ENCODE measurements around the gene PARN.

GRCh38 chr16:14650629-14651028, 20.6 kb upstream of the PARN start:
- TF ChIP-seq CTCF (IDR thresholded peaks at IDR 0.05): no peak
- no peak for TF ChIP-seq POLR2A (IDR thresholded peaks at IDR 0.05)

Data from adrenal gland (tissue), 5 donors.